OCI-LY3 (cell line): ENCODE data around the gene ANKRD11.

Source experiments
- H2AFZ ChIP-seq: fragments of 200-600, 300-600 bp; shearing (Covaris generic); 2 replicates; pipeline ENCODE4 v1.6.0; 2014; ENCODE audit warnings: antibody characterized with exemption, low read depth, low read length
- H3K27ac ChIP-seq: fragments of 200-600, 300-600 bp; sonication (generic); 2 replicates; pipeline ENCODE4 v1.5.1; 2014; ENCODE audit warnings: mild to moderate bottlenecking, low read length, moderate library complexity, mixed read lengths
- H3K27me3 ChIP-seq: fragments of 200-600, 300-600 bp; sonication (generic); 2 replicates; pipeline ENCODE4 v1.6.1; 2014; ENCODE audit warnings: low read depth, low read length, mixed read lengths
- H3K36me3 ChIP-seq: fragments of 200-600, 300-600 bp; sonication (generic); replicated peaks from 2 replicates; pipeline ENCODE3; 2014; ENCODE audit warnings: low read depth, low read length, mixed read lengths
- H3K4me1 ChIP-seq: fragments of 300-600, 200-600 bp; sonication (generic); 2 replicates; pipeline ENCODE4 v1.6.1; 2014; ENCODE audit warnings: low read length, mixed read lengths
- H3K4me2 ChIP-seq: fragments of 200-600, 300-600 bp; sonication (generic); 2 replicates; pipeline ENCODE4 v1.6.1; 2014; ENCODE audit warnings: low read length, mixed read lengths
- H3K4me3 ChIP-seq: fragments of 300-600, 200-600 bp; sonication (generic); 2 replicates; pipeline ENCODE4 v1.5.1; 2014; ENCODE audit warnings: antibody characterized with exemption, mild to moderate bottlenecking, low read length, moderate library complexity
- H3K79me2 ChIP-seq: fragments of 300-600, 200-600 bp; shearing (Covaris generic); 2 replicates; pipeline ENCODE4 v1.6.1; 2014; ENCODE audit warnings: mild to moderate bottlenecking, low read length, mixed read lengths
- H3K9ac ChIP-seq: fragments of 300-600, 200-600 bp; shearing (Covaris generic); 2 replicates; pipeline ENCODE4 v1.6.0; 2014; ENCODE audit warnings: mild to moderate bottlenecking, low read length, moderate library complexity
- H3K9me3 ChIP-seq: fragments of 200-600, 300-600 bp; shearing (Covaris generic); 2 replicates; pipeline ENCODE4 v1.6.1; 2014; ENCODE audit warnings: low read length, mixed read lengths; ENCODE audit not compliant: insufficient read depth
- H4K20me1 ChIP-seq: fragments of 200-600, 300-600 bp; sonication (generic); 2 replicates; pipeline ENCODE4 v1.6.1; 2016; ENCODE audit warnings: low read length, mixed read lengths; ENCODE audit not compliant: insufficient read depth
- EZH2phosphoT487 ChIP-seq: fragments of 200-600 bp; shearing (Covaris generic); IDR thresholded peaks from 2 replicates; pipeline ENCODE4 v1.6.1; 2018; ENCODE audit warnings: antibody characterized with exemption, mixed run types, low read depth
- TF ChIP-seq, protein P1 (sequence below): fragments of 200-600, 300-600 bp; sonication (generic); IDR thresholded peaks from 2 replicates; pipeline ENCODE4 v1.5.1; 2014; ENCODE audit warnings: antibody characterized with exemption, low read length, low read depth

The ANKRD11 gene

DNA sequence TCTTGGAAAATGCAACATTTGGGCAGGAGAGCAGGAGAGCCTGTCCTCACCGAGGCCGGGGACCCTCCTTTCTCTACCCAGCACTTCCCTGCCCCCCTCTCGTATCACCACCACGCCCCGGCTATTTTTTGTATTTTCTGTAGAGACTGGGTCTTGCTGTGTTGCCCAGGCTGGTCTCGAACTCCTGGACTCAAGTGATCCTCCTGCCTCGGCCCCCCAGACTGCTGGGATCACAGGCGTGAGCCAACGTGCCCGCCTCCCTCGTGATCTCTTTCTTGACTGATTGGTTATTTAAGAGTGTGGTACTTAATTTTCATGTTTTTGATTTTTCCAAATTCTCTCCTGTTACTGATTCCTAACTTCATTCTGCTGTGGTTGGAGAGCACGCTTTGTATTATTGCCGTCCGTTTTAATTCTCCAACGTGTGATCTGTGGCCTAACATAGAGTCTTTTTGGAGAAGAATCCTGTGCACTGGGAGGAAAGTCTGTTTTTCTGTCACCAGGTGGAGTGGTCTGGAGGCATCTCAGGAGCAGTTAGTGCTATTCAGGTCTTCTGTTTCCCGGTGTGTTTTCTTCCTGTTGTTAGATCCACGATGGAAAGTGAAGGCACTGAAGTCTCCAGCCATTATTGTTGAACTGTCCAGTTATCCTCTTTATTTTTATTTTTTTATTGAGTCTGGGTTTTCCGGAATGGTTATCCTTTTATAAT, 232.4 kb downstream of the ANKRD11 start:
- Histone ChIP-seq H3K36me3 (no peaks in the 10 kb centered on the region), H3K27ac (no peak overlapping the region), H3K79me2 (no peaks in the 10 kb centered on the region), H2AFZ (no peak overlapping the region), H3K9me3 (no peaks in the 10 kb centered on the region), H4K20me1 (no peaks in the 10 kb centered on the region), H3K4me1 (no peaks in the 10 kb centered on the region), H3K4me2 (no peak overlapping the region), H3K27me3 (no peaks in the 10 kb centered on the region), H3K9ac (no peak overlapping the region), H3K4me3 (no peak overlapping the region)
- no peak for TF ChIP-seq EZH2phosphoT487
- TF ChIP-seq, protein P1, sequence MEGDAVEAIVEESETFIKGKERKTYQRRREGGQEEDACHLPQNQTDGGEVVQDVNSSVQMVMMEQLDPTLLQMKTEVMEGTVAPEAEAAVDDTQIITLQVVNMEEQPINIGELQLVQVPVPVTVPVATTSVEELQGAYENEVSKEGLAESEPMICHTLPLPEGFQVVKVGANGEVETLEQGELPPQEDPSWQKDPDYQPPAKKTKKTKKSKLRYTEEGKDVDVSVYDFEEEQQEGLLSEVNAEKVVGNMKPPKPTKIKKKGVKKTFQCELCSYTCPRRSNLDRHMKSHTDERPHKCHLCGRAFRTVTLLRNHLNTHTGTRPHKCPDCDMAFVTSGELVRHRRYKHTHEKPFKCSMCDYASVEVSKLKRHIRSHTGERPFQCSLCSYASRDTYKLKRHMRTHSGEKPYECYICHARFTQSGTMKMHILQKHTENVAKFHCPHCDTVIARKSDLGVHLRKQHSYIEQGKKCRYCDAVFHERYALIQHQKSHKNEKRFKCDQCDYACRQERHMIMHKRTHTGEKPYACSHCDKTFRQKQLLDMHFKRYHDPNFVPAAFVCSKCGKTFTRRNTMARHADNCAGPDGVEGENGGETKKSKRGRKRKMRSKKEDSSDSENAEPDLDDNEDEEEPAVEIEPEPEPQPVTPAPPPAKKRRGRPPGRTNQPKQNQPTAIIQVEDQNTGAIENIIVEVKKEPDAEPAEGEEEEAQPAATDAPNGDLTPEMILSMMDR, result no peak

DNA sequence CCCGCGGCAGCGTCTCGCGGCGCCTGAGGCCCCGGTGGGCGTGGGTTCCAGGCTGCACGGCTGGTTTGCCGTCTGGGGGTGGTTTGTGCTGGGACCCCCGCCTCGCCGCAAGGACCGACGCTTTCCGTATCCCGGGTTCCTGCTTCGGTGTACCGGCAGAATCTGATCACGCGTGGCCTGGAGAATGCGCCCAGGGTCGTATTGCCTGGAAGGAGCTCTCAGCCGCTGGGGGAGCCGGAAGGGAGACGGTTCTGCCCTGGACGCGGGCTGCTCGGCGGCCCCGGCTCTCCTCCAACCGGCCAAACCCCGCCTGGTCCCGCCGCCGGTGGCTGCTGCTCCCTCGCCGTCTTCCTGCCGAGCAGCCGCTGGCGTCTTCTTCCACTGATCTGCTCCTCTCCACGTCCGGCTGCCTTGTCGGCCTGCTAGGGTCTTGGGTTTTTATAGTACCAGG, 233.1 kb downstream of the ANKRD11 start:
- H3K79me2 ChIP-seq, result no peaks in the 10 kb centered on the region
- TF ChIP-seq EZH2phosphoT487, result no peak
- TF ChIP-seq, protein P1, result no peak
- H3K9ac ChIP-seq, result no peak overlapping the region
- H3K27ac ChIP-seq, result no peak overlapping the region
- no peak overlapping the region for H3K4me2 ChIP-seq
- no peaks in the 10 kb centered on the region for H4K20me1 ChIP-seq
- H2AFZ ChIP-seq, result no peak overlapping the region
- no peaks in the 10 kb centered on the region for H3K36me3 ChIP-seq
- no peak overlapping the region for H3K4me3 ChIP-seq
- no peaks in the 10 kb centered on the region for H3K27me3 ChIP-seq
- H3K9me3 ChIP-seq, result no peaks in the 10 kb centered on the region
- no peaks in the 10 kb centered on the region for H3K4me1 ChIP-seq

DNA sequence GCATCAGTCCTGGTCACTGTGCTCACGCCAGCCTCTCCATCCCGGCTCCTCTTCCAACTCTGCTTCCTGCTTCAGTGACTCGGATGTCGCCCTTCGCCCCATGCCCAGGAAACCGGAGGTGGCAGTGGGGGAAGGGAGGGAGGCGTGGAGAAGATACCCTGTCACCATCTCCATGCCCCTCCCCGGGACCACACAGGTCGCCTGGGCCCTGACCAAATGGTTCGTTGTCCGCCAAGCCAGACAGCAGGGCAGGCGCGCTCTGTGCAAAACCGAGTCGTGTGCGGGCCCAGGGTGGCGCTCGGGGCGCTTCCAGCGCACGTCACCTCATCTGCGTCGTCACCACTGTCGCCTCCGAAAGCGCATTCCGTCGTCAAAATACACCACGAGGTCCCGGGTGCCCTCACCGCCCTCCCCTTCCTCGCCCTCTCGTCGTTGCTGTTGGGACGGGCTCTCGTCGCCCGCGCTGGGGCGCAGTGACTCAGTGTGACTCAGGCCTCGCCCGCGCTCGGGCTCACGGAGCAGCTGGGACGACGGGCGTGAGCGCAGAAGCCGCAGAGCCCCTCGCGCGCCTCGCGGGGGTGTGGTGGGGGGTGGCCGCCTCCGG, 233.6 kb downstream of the ANKRD11 start:
- no peak overlapping the region for H2AFZ ChIP-seq
- TF ChIP-seq, protein P1, result no peak
- TF ChIP-seq EZH2phosphoT487, result no peak
- H3K4me2 ChIP-seq, result no peak overlapping the region
- H3K9me3 ChIP-seq, result no peaks in the 10 kb centered on the region
- H3K4me1 ChIP-seq, result no peaks in the 10 kb centered on the region
- no peak overlapping the region for H3K4me3 ChIP-seq
- no peak overlapping the region for H3K27ac ChIP-seq
- H3K36me3 ChIP-seq, result no peaks in the 10 kb centered on the region
- no peaks in the 10 kb centered on the region for H3K27me3 ChIP-seq
- no peaks in the 10 kb centered on the region for H3K79me2 ChIP-seq
- H4K20me1 ChIP-seq, result no peaks in the 10 kb centered on the region
- no peak overlapping the region for H3K9ac ChIP-seq

DNA sequence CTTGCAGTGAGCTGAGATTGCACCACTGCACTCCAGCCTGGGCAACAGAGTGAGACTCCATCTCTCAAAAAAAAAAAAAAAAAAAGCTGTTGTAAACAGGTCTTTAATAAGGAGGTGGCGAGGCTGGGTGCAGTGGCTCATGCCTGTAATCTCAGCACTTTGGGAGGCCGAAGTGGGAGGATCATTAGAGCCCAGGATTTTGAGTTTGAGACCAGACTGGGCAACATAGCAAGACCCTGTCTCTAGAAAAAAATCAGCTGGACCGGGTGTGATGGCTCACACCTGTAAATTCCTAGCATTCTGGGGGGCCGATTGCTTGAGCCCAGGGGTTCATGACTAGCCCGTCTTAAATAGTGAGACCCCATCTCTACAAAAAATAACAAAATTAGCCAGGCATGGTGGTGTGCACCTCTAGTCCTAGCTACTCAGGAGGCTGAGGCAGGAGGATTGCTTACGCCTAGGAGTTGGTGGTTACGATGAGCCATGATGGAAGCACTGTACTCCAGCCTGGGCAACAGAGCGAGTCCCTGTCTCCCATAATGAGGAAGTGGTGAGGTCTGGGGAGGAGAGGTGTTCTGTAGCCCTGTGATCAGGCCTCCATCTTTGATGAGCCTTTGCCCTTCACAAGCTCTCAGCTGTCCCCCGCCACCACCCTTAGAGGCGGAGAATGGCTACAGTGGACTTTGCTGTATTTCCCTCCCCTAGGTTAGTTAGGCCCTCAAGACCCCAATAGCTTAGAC, 236.6 kb downstream of the ANKRD11 start:
- Histone ChIP-seq H3K79me2 (no peaks in the 10 kb centered on the region), H3K4me3 (no peak overlapping the region), H3K4me1 (no peaks in the 10 kb centered on the region), H2AFZ (no peak overlapping the region), H3K27me3 (no peaks in the 10 kb centered on the region), H3K9ac (no peak overlapping the region), H3K36me3 (no peaks in the 10 kb centered on the region), H4K20me1 (no peaks in the 10 kb centered on the region), H3K9me3 (no peaks in the 10 kb centered on the region), H3K27ac (no peak overlapping the region), H3K4me2 (no peak overlapping the region)
- no peak for TF ChIP-seq EZH2phosphoT487
- TF ChIP-seq, protein P1, result no peak
